Measurements from ENCODE around the gene NR5A1.

The NR5A1 gene

GRCh38 chr9:124549016-124549415 is 41.8 kb upstream of the NR5A1 start:
- no peaks in the 10 kb centered on the region for H3K36me3 ChIP-seq (ENCODE audit: control insufficient read depth, low read length)
- H3K79me2 ChIP-seq (ENCODE audit: control insufficient read depth, low read length): no peaks in the 10 kb centered on the region
- no peaks in the 10 kb centered on the region for H3K27me3 ChIP-seq (ENCODE audit: control insufficient read depth, low read length)
- no peak overlapping the region for H3K27ac ChIP-seq (ENCODE audit: low read depth, low read length)
- no peaks in the 10 kb centered on the region for H3F3A ChIP-seq (ENCODE audit: control insufficient read depth, insufficient read depth)
- no peaks in the 10 kb centered on the region for H3K4me1 ChIP-seq (ENCODE audit: control insufficient read depth, low read length)
- no peaks in the 10 kb centered on the region for H3K9me2 ChIP-seq (replicated peaks; ENCODE audit: control insufficient read depth, low read length)
- TF ChIP-seq, protein P1, sequence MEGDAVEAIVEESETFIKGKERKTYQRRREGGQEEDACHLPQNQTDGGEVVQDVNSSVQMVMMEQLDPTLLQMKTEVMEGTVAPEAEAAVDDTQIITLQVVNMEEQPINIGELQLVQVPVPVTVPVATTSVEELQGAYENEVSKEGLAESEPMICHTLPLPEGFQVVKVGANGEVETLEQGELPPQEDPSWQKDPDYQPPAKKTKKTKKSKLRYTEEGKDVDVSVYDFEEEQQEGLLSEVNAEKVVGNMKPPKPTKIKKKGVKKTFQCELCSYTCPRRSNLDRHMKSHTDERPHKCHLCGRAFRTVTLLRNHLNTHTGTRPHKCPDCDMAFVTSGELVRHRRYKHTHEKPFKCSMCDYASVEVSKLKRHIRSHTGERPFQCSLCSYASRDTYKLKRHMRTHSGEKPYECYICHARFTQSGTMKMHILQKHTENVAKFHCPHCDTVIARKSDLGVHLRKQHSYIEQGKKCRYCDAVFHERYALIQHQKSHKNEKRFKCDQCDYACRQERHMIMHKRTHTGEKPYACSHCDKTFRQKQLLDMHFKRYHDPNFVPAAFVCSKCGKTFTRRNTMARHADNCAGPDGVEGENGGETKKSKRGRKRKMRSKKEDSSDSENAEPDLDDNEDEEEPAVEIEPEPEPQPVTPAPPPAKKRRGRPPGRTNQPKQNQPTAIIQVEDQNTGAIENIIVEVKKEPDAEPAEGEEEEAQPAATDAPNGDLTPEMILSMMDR (IDR thresholded peaks at IDR 0.05; ENCODE audit: low read depth, low read length, poor library complexity, severe bottlenecking): no peak
- TF ChIP-seq EZH2phosphoT487 (IDR thresholded peaks at IDR 0.05; ENCODE audit: borderline replicate concordance, low read length): no peak
- H4K20me1 ChIP-seq (ENCODE audit: control insufficient read depth, insufficient read depth, low read depth, low read length): no peaks in the 10 kb centered on the region
- H3K4me2 ChIP-seq (ENCODE audit: low read length): no peak overlapping the region
- H3K9me3 ChIP-seq (ENCODE audit: control insufficient read depth, insufficient read depth, low read length): no peaks in the 10 kb centered on the region
- no peak overlapping the region for H3K4me3 ChIP-seq (ENCODE audit: low read length)

DNA sequence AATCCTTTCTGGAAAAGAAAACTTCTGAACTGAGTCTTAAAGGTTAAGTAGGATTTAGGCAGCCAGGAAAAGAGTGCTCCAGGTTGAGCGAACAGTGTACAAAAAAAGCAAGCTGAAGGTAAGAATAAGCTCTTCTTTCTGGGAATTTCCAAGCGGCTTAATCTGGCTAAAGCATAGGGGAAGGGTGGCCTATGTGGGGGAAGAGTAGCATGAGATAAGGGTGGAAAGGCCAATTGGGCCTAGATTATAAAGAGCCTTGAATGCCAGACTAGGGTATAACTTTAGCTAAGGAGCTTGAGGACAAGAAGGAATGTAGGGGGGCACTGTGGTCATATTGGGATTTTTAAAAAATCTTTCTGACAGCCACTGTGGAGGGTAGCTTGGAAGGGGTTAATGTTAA is 37.3 kb upstream of the NR5A1 start:
- Histone ChIP-seq H3K9me2 (replicated peaks; ENCODE audit: control insufficient read depth, low read length) (no peaks in the 10 kb centered on the region), H3F3A (ENCODE audit: control insufficient read depth, insufficient read depth) (no peaks in the 10 kb centered on the region), H3K4me3 (ENCODE audit: low read length) (no peak overlapping the region), H3K4me2 (ENCODE audit: low read length) (no peak overlapping the region), H3K27me3 (ENCODE audit: control insufficient read depth, low read length) (no peaks in the 10 kb centered on the region), H3K36me3 (ENCODE audit: control insufficient read depth, low read length) (no peaks in the 10 kb centered on the region), H4K20me1 (ENCODE audit: control insufficient read depth, insufficient read depth, low read depth, low read length) (no peaks in the 10 kb centered on the region), H3K79me2 (ENCODE audit: control insufficient read depth, low read length) (no peaks in the 10 kb centered on the region), H3K27ac (ENCODE audit: low read depth, low read length) (no peak overlapping the region), H3K9me3 (ENCODE audit: control insufficient read depth, insufficient read depth, low read length) (no peaks in the 10 kb centered on the region), H3K4me1 (ENCODE audit: control insufficient read depth, low read length) (no peaks in the 10 kb centered on the region)
- no peak for TF ChIP-seq EZH2phosphoT487 (IDR thresholded peaks at IDR 0.05; ENCODE audit: borderline replicate concordance, low read length)
- TF ChIP-seq, protein P1 (IDR thresholded peaks at IDR 0.05; ENCODE audit: low read depth, low read length, poor library complexity, severe bottlenecking): no peak

GRCh38 chr9:124541824-124542223 is 34.6 kb upstream of the NR5A1 start:
- H4K20me1 ChIP-seq (ENCODE audit: control insufficient read depth, insufficient read depth, low read depth, low read length): no peaks in the 10 kb centered on the region
- no peaks in the 10 kb centered on the region for H3F3A ChIP-seq (ENCODE audit: control insufficient read depth, insufficient read depth)
- TF ChIP-seq, protein P1 (IDR thresholded peaks at IDR 0.05; ENCODE audit: low read depth, low read length, poor library complexity, severe bottlenecking): no peak
- TF ChIP-seq EZH2phosphoT487 (IDR thresholded peaks at IDR 0.05; ENCODE audit: borderline replicate concordance, low read length): no peak
- no peak overlapping the region for H3K4me3 ChIP-seq (ENCODE audit: low read length)
- no peaks in the 10 kb centered on the region for H3K79me2 ChIP-seq (ENCODE audit: control insufficient read depth, low read length)
- no peaks in the 10 kb centered on the region for H3K9me3 ChIP-seq (ENCODE audit: control insufficient read depth, insufficient read depth, low read length)
- H3K4me1 ChIP-seq (ENCODE audit: control insufficient read depth, low read length): no peaks in the 10 kb centered on the region
- H3K4me2 ChIP-seq (ENCODE audit: low read length): no peak overlapping the region
- no peaks in the 10 kb centered on the region for H3K27me3 ChIP-seq (ENCODE audit: control insufficient read depth, low read length)
- no peaks in the 10 kb centered on the region; the same call in 1 of the 2 replicates for H3K36me3 ChIP-seq (ENCODE audit: control insufficient read depth, low read length)
- H3K27ac ChIP-seq (ENCODE audit: low read depth, low read length): no peak overlapping the region
- no peaks in the 10 kb centered on the region for H3K9me2 ChIP-seq (replicated peaks; ENCODE audit: control insufficient read depth, low read length)

DNA sequence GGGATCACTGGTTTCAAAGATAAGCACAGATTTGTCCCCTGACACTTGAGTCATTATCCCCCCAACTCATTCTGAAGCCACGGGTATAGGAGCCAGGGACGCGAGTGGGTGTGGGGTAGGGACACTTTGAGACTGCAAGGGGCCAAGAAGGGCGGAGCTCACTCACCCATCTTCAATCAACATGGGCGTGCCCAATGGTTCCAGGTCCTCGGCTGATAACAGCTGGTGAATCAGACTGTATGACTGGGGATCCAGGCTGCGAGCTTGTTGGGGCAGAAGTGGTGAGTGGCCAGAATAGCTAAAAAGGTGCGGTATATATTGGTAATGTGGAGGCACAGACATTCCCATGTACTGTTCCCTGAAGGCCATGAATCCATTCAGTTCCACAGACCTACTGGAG is 30.7 kb upstream of the NR5A1 start:
- no peaks in the 10 kb centered on the region for H3K9me2 ChIP-seq (replicated peaks; ENCODE audit: control insufficient read depth, low read length)
- H3K4me1 ChIP-seq (ENCODE audit: control insufficient read depth, low read length): no peaks in the 10 kb centered on the region
- no peaks in the 10 kb centered on the region for H3F3A ChIP-seq (ENCODE audit: control insufficient read depth, insufficient read depth)
- H3K79me2 ChIP-seq (ENCODE audit: control insufficient read depth, low read length): no peaks in the 10 kb centered on the region
- H3K4me2 ChIP-seq (ENCODE audit: low read length): no peak overlapping the region
- no peak overlapping the region for H3K27ac ChIP-seq (ENCODE audit: low read depth, low read length)
- no peaks in the 10 kb centered on the region for H4K20me1 ChIP-seq (ENCODE audit: control insufficient read depth, insufficient read depth, low read depth, low read length)
- TF ChIP-seq, protein P1 (IDR thresholded peaks at IDR 0.05; ENCODE audit: low read depth, low read length, poor library complexity, severe bottlenecking): no peak
- no peak for TF ChIP-seq EZH2phosphoT487 (IDR thresholded peaks at IDR 0.05; ENCODE audit: borderline replicate concordance, low read length)
- no peaks in the 10 kb centered on the region for H3K9me3 ChIP-seq (ENCODE audit: control insufficient read depth, insufficient read depth, low read length)
- H3K27me3 ChIP-seq (ENCODE audit: control insufficient read depth, low read length): no peaks in the 10 kb centered on the region
- no peaks in the 10 kb centered on the region; the same call in 1 of the 2 replicates for H3K36me3 ChIP-seq (ENCODE audit: control insufficient read depth, low read length)
- no peak overlapping the region for H3K4me3 ChIP-seq (ENCODE audit: low read length)

Data from DOHH2 (cell line).